ELF-1 (cell line): ENCODE data around the gene NUDCD2.
A peak's percentile ranks its signal among the peaks of the same experiment; 100 is the strongest.
"Not testable (repeated sequence)": the region's sequence is repeated elsewhere in the genome, so short reads cannot be mapped to it uniquely, and the experiment has no call there.

Experiments used
- DNase-seq: peaks from one replicate; pipeline ENCODE4 v3.0.0-alpha.2; 2016; ENCODE audit warnings: low read depth, low spot score

NUDCD2 gene

DNA sequence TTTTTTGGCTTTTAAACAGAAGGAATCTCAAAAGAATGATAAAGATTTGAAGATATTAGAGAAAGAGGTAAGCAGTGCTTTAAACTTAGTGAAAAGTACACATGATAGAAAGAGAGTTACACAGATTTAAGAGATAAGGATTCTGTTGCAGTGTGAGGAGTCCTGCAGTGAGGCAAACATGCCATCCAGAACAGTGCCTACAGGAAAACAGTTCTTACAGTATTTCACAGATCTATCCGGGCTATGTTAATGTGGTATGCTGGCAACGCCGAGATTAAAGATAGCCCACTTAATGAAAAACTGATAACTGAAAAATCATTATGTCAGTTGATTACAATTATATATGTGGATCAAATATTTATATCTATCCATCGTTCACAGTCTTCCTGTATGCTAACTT, 7.8 kb upstream of the NUDCD2 start:
- no peak for DNase-seq

- DNase-seq: no peak
These were observed 3.1 kb upstream of the NUDCD2 start for GRCh38 chr5:163463063-163463435.

GRCh38 chr5:163460562-163461171, 765 bp upstream of the NUDCD2 start, which contains the start of gene HMMR:
Gene HMMR, plus strand, starts transcription at chr5:163460632. Its CDS starts 61 bp downstream, at chr5:163460693.
- DNase-seq: no peak

- DNase-seq: no peak
These were observed 462 bp downstream of the NUDCD2 start for GRCh38 chr5:163459462-163459818.

DNA sequence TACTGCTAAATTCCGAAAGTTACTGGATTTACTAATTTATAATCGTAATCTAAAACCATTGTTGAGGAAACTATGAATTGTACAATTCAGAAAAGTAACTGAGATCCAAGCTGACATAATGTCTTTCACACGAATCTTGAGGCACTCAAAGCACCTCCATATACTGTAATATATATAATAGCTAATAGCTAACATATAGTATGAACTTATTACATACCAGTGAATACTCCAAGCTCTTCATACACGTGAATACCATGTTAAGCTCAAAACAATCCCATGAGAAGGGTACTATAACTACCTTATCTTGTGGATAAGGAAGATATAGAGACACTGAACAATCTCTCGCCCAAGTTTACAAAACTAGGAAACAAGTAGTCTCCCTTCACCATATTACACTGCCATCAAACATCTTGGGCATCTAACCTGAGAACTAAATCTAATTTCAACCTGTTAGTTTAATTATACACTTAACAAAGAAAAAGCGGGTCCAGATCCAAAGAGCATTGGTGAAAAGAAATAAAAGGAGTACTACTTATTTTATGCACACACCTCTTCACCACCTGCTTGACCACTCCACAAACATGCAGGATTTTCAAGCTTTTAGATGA, 1.0 kb downstream of the NUDCD2 start:
- DNase-seq: no peak

GRCh38 chr5:163456840-163457239, 3.1 kb downstream of the NUDCD2 start:
- no peak for DNase-seq

GRCh38 chr5:163456029-163456589, 3.8 kb downstream of the NUDCD2 start:
- DNase-seq: no peak

DNA sequence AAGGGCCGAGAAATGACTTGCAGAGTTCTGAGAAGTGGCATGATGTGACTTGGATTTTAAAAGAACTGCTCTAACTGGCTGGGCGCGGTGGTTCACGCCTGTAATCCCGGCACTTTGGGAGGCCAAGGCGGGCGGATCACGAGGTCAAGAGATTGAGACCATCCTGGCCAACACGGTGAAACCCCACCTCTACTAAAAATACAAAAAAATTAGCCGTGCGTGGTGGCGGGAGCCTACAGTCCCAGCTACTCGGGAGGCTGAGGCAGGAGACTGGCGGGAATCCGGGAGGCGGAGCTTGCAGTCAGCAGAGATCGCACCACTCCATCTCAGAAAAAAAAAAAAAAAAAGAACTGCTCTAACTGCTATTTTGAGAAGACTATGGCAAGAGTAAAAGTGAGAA, 4.5 kb downstream of the NUDCD2 start:
- not testable (repeated sequence) for DNase-seq

DNA sequence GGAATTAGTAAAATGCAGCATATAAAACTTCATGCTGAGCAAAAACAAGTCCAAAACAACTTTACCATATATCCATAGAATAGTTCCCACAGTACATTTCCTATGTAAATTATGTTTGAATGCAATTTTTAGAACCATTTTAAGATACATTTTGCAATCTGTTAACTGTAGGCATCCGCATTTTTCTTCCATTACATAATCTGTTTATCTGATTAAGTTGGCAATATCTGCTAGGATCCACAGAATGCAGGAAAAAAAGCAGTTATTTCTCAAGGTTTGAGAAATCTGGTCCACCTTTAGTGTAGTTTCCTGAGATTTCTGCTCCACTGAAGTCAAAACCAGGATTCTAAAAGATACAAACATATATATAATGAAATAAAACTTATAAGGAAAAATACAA, 6.2 kb downstream of the NUDCD2 start:
- no peak for DNase-seq

DNA sequence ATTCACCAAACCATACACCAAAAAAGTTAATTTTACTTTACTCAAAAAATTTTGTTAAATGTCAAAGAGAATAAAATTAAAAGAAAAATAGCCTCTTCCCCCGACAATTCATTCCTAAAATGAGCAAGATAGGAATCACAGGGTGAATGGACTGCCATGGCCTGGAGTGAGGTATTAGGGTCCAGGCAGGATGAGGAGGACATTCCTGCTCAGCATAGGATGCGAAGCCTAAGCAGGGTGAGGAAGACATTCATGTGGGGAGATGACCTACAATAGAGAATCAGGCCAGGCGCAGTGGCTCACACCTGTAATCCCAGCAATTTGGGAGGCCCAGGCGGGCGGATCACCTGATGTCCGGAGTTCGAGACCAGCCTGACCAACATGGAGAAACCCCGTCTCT, 8.4 kb downstream of the NUDCD2 start:
- no peak for DNase-seq

GRCh38 chr5:163448491-163448890, 11.4 kb downstream of the NUDCD2 start:
- no peak for DNase-seq

DNA sequence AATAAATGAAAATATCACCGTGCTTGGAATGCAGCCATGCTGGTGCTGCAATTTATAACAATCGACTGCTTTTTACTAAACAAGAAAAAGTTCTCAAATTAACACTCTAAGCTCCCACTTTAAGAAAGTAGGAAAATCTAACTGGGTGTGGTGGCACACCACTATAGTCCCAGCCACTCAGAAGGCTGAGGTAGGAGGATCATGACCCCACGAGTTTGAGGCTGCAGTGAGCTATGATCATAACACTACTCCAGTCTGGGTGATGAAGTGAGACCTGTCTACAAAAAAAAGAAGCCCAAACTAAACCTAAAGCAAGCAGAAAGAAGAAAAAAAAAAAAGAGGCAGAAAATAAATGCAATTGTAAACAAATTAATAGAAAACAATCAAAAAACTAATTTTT, 12.0 kb downstream of the NUDCD2 start:
- DNase-seq: no peak

GRCh38 chr5:163447191-163447590, 12.7 kb downstream of the NUDCD2 start:
- no peak for DNase-seq

GRCh38 chr5:163445345-163445744, 14.6 kb downstream of the NUDCD2 start:
- DNase-seq: no peak

- no peak for DNase-seq
These were observed 15.4 kb downstream of the NUDCD2 start for GRCh38 chr5:163444526-163444925.

DNA sequence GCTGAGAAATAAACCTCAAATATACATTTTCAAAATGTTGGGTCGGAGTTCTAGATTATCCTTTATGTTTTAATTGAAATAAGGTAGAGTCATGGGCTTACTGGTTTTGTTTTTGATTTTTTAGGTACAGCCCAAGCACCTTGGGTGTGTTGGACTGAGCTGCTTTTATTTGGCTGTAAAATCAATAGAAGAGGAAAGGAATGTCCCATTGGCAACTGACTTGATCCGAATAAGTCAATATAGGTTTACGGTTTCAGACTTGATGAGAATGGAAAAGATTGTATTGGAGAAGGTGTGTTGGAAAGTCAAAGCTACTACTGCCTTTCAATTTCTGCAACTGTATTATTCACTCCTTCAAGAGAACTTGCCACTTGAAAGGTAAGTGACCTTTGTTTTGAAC, 18.9 kb downstream of the NUDCD2 start:
- DNase-seq: no peak

GRCh38 chr5:163439092-163439425, 20.8 kb downstream of the NUDCD2 start:
- no peak for DNase-seq

DNA sequence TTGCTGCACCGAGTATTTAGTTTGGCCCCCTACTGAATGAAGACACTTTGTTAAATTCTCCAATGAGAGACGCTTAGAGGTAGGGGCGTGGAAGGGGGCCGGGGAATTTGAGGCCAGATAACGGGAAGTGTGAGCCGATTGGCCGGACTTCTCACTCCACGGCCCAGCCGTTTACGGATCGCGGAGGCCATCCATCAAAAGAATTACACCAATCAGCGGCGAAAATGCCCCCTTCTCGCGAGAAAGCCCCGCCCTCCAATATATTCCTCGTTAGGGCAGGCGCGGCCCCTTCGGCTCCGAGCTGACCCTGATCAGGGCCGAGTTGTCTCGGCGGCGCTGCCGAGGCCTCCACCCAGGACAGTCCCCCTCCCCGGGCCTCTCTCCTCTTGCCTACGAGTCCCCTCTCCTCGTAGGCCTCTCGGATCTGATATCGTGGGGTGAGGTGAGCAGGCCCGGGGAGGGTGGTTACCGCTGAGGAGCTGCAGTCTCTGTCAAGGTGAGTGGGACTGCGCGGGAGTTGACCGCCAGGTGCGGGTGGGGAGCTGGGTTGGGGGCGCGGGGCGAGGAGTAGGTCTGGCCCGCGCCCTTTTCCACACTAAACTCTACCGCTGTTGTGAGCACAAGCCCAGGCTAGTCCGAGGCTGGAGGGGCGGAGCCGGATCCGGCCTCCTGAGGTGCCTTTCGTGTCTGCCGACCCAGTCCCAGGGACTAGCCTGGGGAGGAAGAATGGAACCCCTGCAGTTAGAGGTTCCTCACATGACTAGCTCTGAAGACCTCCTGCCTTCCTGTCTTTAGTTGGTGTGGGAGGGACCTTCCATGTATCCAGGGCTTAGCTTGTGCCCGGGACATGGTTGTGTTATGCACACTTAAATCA, 22.4 kb downstream of the NUDCD2 start, which contains the start of gene CCNG1:
Gene CCNG1, plus strand, starts transcription at position 287 of the 874 bp plus-strand sequence. CDS start 1,662 bp downstream, outside the sequence.
- peak; percentile 99 for DNase-seq

GRCh38 chr5:163437011-163437308, 22.9 kb downstream of the NUDCD2 start:
- DNase-seq: no peak

DNA sequence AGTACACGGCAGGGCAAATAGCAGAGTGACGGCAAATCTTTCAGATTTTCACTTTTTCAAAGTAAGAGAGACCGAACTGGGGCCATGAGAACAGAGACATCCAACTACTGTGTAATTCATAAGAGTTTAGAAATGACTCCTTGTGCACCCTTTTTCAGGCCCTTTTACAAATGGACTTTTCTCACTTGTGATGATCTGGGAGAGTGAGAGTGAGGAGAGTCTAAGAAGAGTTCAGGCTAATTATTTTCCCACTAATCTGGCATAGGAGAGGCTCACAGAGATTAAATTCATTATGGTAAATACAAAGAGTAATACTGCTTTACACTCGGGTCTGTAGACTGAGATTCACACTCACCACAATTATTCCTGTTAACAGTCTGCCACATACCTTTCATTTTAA, 23.4 kb downstream of the NUDCD2 start:
- DNase-seq: no peak

- no peak for DNase-seq
These were observed 25.5 kb downstream of the NUDCD2 start for GRCh38 chr5:163434401-163434866.

DNA sequence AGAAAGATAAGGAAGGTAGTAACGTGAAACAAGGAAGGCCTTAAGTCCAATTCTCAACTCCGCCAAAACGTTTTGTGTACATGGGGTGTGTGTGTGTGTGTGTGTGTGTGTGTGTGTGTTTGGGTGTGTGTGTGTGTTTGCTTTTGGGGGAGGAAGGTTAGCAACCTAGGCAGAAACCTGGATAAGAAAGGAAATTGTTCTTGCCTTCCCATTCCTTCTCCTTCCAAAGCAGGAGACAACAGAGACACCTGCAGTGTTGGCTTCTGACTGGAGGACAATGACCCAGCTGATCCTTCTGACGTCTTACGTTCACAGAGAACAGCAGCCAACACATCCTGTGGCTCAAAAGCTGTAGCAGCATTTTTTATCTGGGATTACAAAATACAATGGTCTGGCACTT, 26.6 kb downstream of the NUDCD2 start:
- no peak for DNase-seq

GRCh38 chr5:163432544-163432943, 27.4 kb downstream of the NUDCD2 start:
- DNase-seq: no peak
